Measurements from ENCODE around the gene TGFBR3.

The TGFBR3 gene

DNA sequence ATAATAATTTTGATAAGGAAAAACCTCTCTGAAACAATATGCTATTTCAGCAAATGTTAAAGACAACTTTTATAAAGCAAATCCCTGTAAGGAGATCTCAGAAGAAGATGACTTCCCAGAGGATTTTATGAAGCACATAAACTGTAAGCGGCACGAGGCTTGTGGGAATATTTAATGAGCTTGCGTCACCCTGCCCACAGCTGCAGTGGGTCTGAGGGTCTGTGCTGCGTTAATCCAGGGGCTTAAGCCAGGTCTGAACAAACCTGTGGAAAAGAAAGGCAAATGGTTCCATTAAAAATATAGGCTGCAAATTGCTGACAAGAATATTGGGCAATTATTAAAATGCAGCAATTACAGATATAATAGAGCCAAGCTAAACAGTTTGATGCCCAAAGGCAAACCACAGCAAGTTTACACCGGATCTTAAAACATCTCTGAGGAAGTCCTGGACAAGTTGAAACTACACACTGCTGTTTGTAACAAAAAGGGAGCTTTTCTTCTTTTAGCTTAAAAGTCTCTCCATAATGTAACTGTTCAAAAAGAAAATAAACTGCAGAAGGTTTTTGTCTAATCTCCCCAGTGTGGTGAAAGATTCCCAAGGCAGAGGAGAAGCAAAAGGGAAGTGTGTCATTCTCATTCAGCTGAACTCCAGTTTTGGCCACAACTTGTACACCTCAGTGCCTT is 21.8 kb downstream of the TGFBR3 start (continued):
- TF ChIP-seq, protein P1, sequence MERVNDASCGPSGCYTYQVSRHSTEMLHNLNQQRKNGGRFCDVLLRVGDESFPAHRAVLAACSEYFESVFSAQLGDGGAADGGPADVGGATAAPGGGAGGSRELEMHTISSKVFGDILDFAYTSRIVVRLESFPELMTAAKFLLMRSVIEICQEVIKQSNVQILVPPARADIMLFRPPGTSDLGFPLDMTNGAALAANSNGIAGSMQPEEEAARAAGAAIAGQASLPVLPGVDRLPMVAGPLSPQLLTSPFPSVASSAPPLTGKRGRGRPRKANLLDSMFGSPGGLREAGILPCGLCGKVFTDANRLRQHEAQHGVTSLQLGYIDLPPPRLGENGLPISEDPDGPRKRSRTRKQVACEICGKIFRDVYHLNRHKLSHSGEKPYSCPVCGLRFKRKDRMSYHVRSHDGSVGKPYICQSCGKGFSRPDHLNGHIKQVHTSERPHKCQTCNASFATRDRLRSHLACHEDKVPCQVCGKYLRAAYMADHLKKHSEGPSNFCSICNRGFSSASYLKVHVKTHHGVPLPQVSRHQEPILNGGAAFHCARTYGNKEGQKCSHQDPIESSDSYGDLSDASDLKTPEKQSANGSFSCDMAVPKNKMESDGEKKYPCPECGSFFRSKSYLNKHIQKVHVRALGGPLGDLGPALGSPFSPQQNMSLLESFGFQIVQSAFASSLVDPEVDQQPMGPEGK (tag by site-specific recombination; IDR thresholded peaks at IDR 0.05) = 0 out of 2 replicates have a peak, but pooled peaks have one; percentile 30
- TF ChIP-seq ZBTB7A (tag by site-specific recombination; IDR thresholded peaks at IDR 0.05; ENCODE audit: low read depth) = 0 out of 2 replicates have a peak, but pooled peaks have one; percentile 70
- TF ChIP-seq ZNF214 (tag by site-specific recombination; IDR thresholded peaks at IDR 0.05; ENCODE audit: borderline replicate concordance) = no peak; the same call in 1 of the 2 replicates
- TF ChIP-seq, protein P2, sequence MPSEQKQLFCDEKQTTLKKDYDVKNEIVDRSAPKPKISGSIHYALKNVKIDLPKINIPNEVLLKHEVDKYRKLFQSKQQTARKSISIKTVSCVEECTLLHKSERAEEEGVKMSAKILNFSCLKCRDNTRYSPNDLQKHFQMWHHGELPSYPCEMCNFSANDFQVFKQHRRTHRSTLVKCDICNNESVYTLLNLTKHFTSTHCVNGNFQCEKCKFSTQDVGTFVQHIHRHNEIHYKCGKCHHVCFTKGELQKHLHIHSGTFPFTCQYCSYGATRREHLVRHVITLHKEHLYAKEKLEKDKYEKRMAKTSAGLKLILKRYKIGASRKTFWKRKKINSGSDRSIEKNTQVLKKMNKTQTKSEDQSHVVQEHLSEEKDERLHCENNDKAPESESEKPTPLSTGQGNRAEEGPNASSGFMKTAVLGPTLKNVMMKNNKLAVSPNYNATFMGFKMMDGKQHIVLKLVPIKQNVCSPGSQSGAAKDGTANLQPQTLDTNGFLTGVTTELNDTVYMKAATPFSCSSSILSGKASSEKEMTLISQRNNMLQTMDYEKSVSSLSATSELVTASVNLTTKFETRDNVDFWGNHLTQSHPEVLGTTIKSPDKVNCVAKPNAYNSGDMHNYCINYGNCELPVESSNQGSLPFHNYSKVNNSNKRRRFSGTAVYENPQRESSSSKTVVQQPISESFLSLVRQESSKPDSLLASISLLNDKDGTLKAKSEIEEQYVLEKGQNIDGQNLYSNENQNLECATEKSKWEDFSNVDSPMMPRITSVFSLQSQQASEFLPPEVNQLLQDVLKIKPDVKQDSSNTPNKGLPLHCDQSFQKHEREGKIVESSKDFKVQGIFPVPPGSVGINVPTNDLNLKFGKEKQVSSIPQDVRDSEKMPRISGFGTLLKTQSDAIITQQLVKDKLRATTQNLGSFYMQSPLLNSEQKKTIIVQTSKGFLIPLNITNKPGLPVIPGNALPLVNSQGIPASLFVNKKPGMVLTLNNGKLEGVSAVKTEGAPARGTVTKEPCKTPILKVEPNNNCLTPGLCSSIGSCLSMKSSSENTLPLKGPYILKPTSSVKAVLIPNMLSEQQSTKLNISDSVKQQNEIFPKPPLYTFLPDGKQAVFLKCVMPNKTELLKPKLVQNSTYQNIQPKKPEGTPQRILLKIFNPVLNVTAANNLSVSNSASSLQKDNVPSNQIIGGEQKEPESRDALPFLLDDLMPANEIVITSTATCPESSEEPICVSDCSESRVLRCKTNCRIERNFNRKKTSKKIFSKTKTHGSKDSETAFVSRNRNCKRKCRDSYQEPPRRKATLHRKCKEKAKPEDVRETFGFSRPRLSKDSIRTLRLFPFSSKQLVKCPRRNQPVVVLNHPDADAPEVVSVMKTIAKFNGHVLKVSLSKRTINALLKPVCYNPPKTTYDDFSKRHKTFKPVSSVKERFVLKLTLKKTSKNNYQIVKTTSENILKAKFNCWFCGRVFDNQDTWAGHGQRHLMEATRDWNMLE (tag by site-specific recombination; conservative IDR thresholded peaks at IDR 0.05; ENCODE audit: low read depth) = no peak
- no peak for TF ChIP-seq ZNF837 (tag by site-specific recombination; IDR thresholded peaks at IDR 0.05)
- peak; percentile 95 for TF ChIP-seq ZNF843 (tag by site-specific recombination; IDR thresholded peaks at IDR 0.05)
- TF ChIP-seq ZNF148 (tag by site-specific recombination; IDR thresholded peaks at IDR 0.05; ENCODE audit: borderline replicate concordance) = no peak
- no peak for TF ChIP-seq SP3 (tag by site-specific recombination; IDR thresholded peaks at IDR 0.05)
- TF ChIP-seq, protein P3, sequence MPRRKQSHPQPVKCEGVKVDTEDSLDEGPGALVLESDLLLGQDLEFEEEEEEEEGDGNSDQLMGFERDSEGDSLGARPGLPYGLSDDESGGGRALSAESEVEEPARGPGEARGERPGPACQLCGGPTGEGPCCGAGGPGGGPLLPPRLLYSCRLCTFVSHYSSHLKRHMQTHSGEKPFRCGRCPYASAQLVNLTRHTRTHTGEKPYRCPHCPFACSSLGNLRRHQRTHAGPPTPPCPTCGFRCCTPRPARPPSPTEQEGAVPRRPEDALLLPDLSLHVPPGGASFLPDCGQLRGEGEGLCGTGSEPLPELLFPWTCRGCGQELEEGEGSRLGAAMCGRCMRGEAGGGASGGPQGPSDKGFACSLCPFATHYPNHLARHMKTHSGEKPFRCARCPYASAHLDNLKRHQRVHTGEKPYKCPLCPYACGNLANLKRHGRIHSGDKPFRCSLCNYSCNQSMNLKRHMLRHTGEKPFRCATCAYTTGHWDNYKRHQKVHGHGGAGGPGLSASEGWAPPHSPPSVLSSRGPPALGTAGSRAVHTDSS (tag by site-specific recombination; IDR thresholded peaks at IDR 0.05) = 0 out of 2 replicates have a peak, but pooled peaks have one; percentile 60
- peak; percentile 76 for TF ChIP-seq KLF10 (tag by site-specific recombination; IDR thresholded peaks at IDR 0.05)
- no peak for TF ChIP-seq ZNF529 (tag by site-specific recombination; IDR thresholded peaks at IDR 0.05; ENCODE audit: insufficient replicate concordance)
- no peak for TF ChIP-seq ZFP3 (tag by site-specific recombination; IDR thresholded peaks at IDR 0.05; ENCODE audit: low read depth)
- no peak for TF ChIP-seq ZNF211 (tag by site-specific recombination; IDR thresholded peaks at IDR 0.05; ENCODE audit: low read depth)
- TF ChIP-seq ZFP41 (tag by site-specific recombination; IDR thresholded peaks at IDR 0.05; ENCODE audit: borderline replicate concordance) = no peak
- TF ChIP-seq ZNF416 (tag by site-specific recombination; IDR thresholded peaks at IDR 0.05) = no peak
- TF ChIP-seq ZNF544 (tag by site-specific recombination; IDR thresholded peaks at IDR 0.05) = no peak
- TF ChIP-seq ZNF785 (tag by site-specific recombination; IDR thresholded peaks at IDR 0.05) = no peak
- TF ChIP-seq, protein P4, sequence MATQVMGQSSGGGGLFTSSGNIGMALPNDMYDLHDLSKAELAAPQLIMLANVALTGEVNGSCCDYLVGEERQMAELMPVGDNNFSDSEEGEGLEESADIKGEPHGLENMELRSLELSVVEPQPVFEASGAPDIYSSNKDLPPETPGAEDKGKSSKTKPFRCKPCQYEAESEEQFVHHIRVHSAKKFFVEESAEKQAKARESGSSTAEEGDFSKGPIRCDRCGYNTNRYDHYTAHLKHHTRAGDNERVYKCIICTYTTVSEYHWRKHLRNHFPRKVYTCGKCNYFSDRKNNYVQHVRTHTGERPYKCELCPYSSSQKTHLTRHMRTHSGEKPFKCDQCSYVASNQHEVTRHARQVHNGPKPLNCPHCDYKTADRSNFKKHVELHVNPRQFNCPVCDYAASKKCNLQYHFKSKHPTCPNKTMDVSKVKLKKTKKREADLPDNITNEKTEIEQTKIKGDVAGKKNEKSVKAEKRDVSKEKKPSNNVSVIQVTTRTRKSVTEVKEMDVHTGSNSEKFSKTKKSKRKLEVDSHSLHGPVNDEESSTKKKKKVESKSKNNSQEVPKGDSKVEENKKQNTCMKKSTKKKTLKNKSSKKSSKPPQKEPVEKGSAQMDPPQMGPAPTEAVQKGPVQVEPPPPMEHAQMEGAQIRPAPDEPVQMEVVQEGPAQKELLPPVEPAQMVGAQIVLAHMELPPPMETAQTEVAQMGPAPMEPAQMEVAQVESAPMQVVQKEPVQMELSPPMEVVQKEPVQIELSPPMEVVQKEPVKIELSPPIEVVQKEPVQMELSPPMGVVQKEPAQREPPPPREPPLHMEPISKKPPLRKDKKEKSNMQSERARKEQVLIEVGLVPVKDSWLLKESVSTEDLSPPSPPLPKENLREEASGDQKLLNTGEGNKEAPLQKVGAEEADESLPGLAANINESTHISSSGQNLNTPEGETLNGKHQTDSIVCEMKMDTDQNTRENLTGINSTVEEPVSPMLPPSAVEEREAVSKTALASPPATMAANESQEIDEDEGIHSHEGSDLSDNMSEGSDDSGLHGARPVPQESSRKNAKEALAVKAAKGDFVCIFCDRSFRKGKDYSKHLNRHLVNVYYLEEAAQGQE (tag by site-specific recombination; IDR thresholded peaks at IDR 0.05) = no peak
- no peak for TF ChIP-seq ZBTB21 (tag by site-specific recombination; IDR thresholded peaks at IDR 0.05)
- TF ChIP-seq, protein P5, sequence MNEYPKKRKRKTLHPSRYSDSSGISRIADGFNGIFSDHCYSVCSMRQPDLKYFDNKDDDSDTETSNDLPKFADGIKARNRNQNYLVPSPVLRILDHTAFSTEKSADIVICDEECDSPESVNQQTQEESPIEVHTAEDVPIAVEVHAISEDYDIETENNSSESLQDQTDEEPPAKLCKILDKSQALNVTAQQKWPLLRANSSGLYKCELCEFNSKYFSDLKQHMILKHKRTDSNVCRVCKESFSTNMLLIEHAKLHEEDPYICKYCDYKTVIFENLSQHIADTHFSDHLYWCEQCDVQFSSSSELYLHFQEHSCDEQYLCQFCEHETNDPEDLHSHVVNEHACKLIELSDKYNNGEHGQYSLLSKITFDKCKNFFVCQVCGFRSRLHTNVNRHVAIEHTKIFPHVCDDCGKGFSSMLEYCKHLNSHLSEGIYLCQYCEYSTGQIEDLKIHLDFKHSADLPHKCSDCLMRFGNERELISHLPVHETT (tag by site-specific recombination; IDR thresholded peaks at IDR 0.05) = peak; percentile 61; the same call in 1 of the 2 replicates
- TF ChIP-seq MEIS1 (CRISPR knock-in tag; IDR thresholded peaks at IDR 0.05; ENCODE audit: borderline replicate concordance) = no peak
